ENCODE data around the gene CLCA1.

DNA sequence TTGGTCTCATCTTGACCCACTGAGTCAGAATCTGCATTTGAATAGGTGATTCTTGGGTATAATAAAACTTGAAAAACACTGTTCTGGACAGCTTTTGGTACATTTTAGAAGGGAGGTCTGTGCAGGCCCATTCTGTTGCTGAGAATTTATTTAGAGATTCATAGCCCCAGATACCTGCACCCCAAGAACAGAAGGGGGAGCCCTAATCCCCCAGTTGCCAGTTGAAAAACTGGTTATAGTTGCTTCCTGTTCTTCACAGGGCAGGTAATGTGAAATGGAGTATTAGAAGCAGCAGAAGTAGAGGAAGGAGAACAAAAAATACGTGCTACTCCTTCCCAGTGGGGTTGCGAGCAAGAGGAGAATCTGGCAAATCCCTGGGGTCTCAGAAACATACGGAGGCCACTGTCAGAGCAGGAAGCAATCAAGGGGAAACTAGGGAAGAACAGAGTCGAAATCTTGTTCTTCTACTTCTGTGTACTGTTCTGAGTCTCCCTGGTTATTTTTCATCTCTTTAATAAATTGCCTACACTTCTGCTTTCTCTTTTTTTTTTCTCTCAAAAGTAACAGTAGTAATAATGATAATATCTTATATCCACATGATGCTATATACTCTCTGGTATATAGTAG is 49.3 kb upstream of the CLCA1 start:
- TF ChIP-seq, protein P1, sequence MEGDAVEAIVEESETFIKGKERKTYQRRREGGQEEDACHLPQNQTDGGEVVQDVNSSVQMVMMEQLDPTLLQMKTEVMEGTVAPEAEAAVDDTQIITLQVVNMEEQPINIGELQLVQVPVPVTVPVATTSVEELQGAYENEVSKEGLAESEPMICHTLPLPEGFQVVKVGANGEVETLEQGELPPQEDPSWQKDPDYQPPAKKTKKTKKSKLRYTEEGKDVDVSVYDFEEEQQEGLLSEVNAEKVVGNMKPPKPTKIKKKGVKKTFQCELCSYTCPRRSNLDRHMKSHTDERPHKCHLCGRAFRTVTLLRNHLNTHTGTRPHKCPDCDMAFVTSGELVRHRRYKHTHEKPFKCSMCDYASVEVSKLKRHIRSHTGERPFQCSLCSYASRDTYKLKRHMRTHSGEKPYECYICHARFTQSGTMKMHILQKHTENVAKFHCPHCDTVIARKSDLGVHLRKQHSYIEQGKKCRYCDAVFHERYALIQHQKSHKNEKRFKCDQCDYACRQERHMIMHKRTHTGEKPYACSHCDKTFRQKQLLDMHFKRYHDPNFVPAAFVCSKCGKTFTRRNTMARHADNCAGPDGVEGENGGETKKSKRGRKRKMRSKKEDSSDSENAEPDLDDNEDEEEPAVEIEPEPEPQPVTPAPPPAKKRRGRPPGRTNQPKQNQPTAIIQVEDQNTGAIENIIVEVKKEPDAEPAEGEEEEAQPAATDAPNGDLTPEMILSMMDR (IDR thresholded peaks at IDR 0.05): peak; percentile 49
- TF ChIP-seq EZH2 (IDR thresholded peaks at IDR 0.05) (no peak), EZH2phosphoT487 (IDR thresholded peaks at IDR 0.05) (no peak)
